Keratinocyte (primary cell): ENCODE results near the gene CCNDBP1.
"Not testable (repeated sequence)": the region's sequence is repeated elsewhere in the genome, so short reads cannot be mapped to it uniquely, and the experiment has no call there.

ENCODE experiments used
- CTCF ChIP-seq, 3 experiments: IDR thresholded peaks in 1 of 3; conservative IDR thresholded peaks in 1 of 3; optimal IDR thresholded peaks in 1 of 3; 2 replicates in 2 of 3; 3 replicates in 1 of 3; pipeline versions ENCODE3 to v1.5.1; 2011; ENCODE audit warnings: low read length in 3 of 3, mild to moderate bottlenecking in 3 of 3, moderate library complexity in 2 of 3, control low read depth in 1 of 3, inconsistent platforms in 1 of 3; ENCODE audit not compliant: insufficient read depth in 2 of 3; ENCODE audit errors: extremely low read depth in 1 of 3
- EZH2 ChIP-seq: IDR thresholded peaks from one replicate; pipeline ENCODE4 v1.6.1; 2012; ENCODE audit warnings: inconsistent platforms, mild to moderate bottlenecking, low read length, moderate library complexity

- not testable (repeated sequence) for TF ChIP-seq EZH2; CTCF (optimal IDR thresholded peaks at IDR 0.05 in 1 of 3, IDR thresholded peaks at IDR 0.05 in 1 of 3, conservative IDR thresholded peaks at IDR 0.05 in 1 of 3; ENCODE audit: extremely low read depth in 1 of 3, insufficient read depth in 2 of 3, low read length in 3 of 3)
These were observed 40.7 kb downstream of the CCNDBP1 start for GRCh38 chr15:43225950-43226255.
